ENCODE data around the gene HS3ST3A1. TPM values are rescaled to one million over a fixed set of nuclear protein-coding genes. Genes with fewer than 3 reads are reported as not detected.

The HS3ST3A1 gene
- total and polyA plus RNA-seq, 12 donors: 0.12 to 4.1 (median 1.6) TPM; not detected in 1

GRCh38 chr17:13480877-13481276, 120.9 kb downstream of the HS3ST3A1 start:
- no peaks in the 10 kb centered on the region for H3K27me3 ChIP-seq
- no peak for ATAC-seq
- TF ChIP-seq, protein P1, sequence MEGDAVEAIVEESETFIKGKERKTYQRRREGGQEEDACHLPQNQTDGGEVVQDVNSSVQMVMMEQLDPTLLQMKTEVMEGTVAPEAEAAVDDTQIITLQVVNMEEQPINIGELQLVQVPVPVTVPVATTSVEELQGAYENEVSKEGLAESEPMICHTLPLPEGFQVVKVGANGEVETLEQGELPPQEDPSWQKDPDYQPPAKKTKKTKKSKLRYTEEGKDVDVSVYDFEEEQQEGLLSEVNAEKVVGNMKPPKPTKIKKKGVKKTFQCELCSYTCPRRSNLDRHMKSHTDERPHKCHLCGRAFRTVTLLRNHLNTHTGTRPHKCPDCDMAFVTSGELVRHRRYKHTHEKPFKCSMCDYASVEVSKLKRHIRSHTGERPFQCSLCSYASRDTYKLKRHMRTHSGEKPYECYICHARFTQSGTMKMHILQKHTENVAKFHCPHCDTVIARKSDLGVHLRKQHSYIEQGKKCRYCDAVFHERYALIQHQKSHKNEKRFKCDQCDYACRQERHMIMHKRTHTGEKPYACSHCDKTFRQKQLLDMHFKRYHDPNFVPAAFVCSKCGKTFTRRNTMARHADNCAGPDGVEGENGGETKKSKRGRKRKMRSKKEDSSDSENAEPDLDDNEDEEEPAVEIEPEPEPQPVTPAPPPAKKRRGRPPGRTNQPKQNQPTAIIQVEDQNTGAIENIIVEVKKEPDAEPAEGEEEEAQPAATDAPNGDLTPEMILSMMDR (IDR thresholded peaks at IDR 0.05): no peak

DNA sequence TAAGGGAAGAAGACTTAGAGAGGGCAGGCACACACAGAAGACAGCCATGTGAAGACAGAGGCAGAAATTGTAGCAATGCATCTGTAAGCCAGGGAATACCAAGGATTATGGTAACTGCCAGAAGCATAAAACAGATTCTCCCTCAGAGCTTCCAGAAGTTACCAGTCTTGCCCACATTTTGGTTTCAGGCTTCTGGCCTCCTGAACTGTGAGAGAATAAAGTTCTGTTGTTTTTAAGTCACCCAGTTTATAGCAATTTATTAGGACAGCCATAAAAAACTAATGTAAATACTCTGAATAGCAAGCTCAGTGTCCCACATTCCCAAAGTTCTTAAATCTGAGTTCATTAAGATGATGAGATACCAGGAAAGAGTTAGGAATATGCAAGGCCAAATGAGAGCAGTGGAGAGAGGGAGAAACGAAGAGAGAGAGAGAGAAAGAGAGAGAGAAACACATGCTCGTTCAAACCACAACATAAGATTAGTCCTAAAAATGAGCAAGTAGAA, 123.4 kb downstream of the HS3ST3A1 start:
- Histone ChIP-seq H3K4me3 (no peak overlapping the region), H3K27me3 (no peaks in the 10 kb centered on the region), H3K9me3 (peaks cover 0 to 24% (median 11%) of the 10 kb centered on the region in 11 donors), H3K4me1 (no peaks in the 10 kb centered on the region), H3K36me3 (no peaks in the 10 kb centered on the region), H3K27ac (no peak overlapping the region)
- TF ChIP-seq, protein P1 (IDR thresholded peaks at IDR 0.05): no peak
- WGBS, 2 donors: 70 to 78% methylated on average over 2 of the region's 2 CpGs
- no peak for ATAC-seq
- DNase-seq: no peak
- intact Hi-C loops (cut with DNase I): no loop called here

More at GRCh38 chr17:13480877-13481276, 120.9 kb downstream of the HS3ST3A1 start:
- Histone ChIP-seq H3K9me3 (peaks cover 0 to 24% (median 11%) of the 10 kb centered on the region in 11 donors), H3K27ac (no peak overlapping the region), H3K4me1 (no peaks in the 10 kb centered on the region), H3K4me3 (no peak overlapping the region), H3K36me3 (no peaks in the 10 kb centered on the region)
- intact Hi-C loops (cut with DNase I): no loop called here
- DNase-seq: no peak

GRCh38 chr17:13477180-13477611, 124.5 kb downstream of the HS3ST3A1 start:
- no peaks in the 10 kb centered on the region for H3K4me1 ChIP-seq
- intact Hi-C loops (cut with DNase I): no loop called here
- no peak overlapping the region for H3K27ac ChIP-seq
- H3K9me3 ChIP-seq: peaks cover 0 to 24% (median 11%) of the 10 kb centered on the region in 11 donors
- H3K27me3 ChIP-seq: no peaks in the 10 kb centered on the region
- TF ChIP-seq, protein P1 (IDR thresholded peaks at IDR 0.05): no peak
- ATAC-seq: no peak
- no peaks in the 10 kb centered on the region for H3K36me3 ChIP-seq
- no peak for DNase-seq
- no peak overlapping the region for H3K4me3 ChIP-seq

DNA sequence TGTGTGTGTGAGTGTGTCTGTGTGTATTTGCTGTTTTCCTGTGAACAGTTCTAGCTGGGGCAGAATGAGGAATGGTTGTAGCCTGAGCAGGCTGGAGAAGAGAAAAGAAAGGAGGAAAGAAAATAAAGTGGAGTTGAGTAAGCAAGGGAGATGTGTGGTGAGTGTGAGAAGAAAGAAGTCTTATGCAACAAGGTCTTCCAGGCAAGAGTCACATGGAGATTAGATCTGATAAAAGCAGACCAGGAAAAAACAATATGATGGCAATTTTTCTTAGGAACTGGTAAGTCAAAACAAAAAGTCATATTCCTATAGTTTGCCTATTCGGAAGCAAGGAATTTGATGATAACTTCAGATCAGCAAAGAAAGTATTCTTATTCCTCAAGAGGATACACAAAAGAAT, 125.0 kb downstream of the HS3ST3A1 start:
- DNase-seq: no peak
- H3K36me3 ChIP-seq: no peaks in the 10 kb centered on the region
- no peak overlapping the region for H3K27ac ChIP-seq
- ATAC-seq: no peak
- intact Hi-C loops (cut with DNase I): no loop called here
- H3K4me3 ChIP-seq: no peak overlapping the region
- TF ChIP-seq, protein P1 (IDR thresholded peaks at IDR 0.05): no peak
- no peaks in the 10 kb centered on the region for H3K4me1 ChIP-seq
- H3K9me3 ChIP-seq: peaks cover 0 to 21% (median 11%) of the 10 kb centered on the region in 11 donors
- 82 to 90% methylated on average over 1 of the region's 1 CpG for WGBS, 2 donors
- H3K27me3 ChIP-seq: no peaks in the 10 kb centered on the region

All from heart right ventricle (tissue), 16 donors.